ENCODE measurements around the gene SMARCA4.

The SMARCA4 gene

GRCh38 chr19:11007385-11007784, 46.6 kb downstream of the SMARCA4 start:
- no peaks in the 10 kb centered on the region for H3K27me3 ChIP-seq (ENCODE audit: control insufficient read depth in 5 of 5, insufficient read depth in 4 of 5, low read length in 5 of 5)
- H3K9me3 ChIP-seq (ENCODE audit: control insufficient read depth in 5 of 5, low read length in 5 of 5): no peaks in the 10 kb centered on the region
- H3K9ac ChIP-seq (ENCODE audit: low read length in 5 of 5): no peak overlapping the region
- H3K4me1 ChIP-seq (ENCODE audit: control insufficient read depth in 5 of 5, insufficient read depth in 5 of 5, low read length in 5 of 5): no peaks in the 10 kb centered on the region
- H3K4me3 ChIP-seq (ENCODE audit: low read depth in 1 of 5, low read length in 5 of 5): no peak overlapping the region
- H3K27ac ChIP-seq (ENCODE audit: low read depth, low read length): no peak overlapping the region
- peaks cover 2 to 73% (median 52%) of the 10 kb centered on the region in 5 donors for H3K36me3 ChIP-seq (ENCODE audit: control insufficient read depth in 5 of 5, insufficient read depth in 5 of 5, low read length in 5 of 5)

DNA sequence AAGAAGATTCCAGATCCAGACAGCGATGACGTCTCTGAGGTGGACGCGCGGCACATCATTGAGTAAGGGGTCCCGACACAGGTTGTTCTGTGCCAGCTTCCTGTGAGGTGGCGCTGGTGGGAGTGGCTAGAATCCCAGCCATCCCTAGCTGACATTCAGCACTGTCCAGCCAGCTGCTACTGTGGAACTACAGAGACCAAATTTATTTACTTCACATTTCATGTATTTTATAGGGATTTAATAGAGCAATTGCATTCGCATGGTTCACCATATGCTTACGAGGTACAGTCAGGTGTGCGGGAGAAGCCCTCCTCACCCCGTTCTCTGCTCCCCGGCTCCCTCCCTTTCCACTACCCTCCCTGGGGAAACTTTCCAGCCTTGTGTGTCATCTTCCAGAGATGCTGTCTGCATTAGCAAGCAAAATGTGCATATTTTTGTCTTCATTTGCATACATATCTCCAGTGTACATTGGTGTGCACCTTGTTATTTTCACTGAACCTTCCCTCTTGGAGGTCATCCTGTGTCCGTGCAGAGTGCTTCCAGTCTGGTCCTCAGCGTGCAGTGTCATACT, 47.2 kb downstream of the SMARCA4 start:
- H3K9me3 ChIP-seq (ENCODE audit: control insufficient read depth in 5 of 5, low read length in 5 of 5): no peaks in the 10 kb centered on the region
- H3K27ac ChIP-seq (ENCODE audit: low read depth, low read length): no peak overlapping the region
- H3K27me3 ChIP-seq (ENCODE audit: control insufficient read depth in 5 of 5, insufficient read depth in 4 of 5, low read length in 5 of 5): no peaks in the 10 kb centered on the region
- no peak overlapping the region for H3K4me3 ChIP-seq (ENCODE audit: low read depth in 1 of 5, low read length in 5 of 5)
- no peaks in the 10 kb centered on the region for H3K4me1 ChIP-seq (ENCODE audit: control insufficient read depth in 5 of 5, insufficient read depth in 5 of 5, low read length in 5 of 5)
- H3K36me3 ChIP-seq (ENCODE audit: control insufficient read depth in 5 of 5, insufficient read depth in 5 of 5, low read length in 5 of 5): peaks cover 2 to 75% (median 54%) of the 10 kb centered on the region in 5 donors
- no peak overlapping the region for H3K9ac ChIP-seq (ENCODE audit: low read length in 5 of 5)

- Histone ChIP-seq H3K4me3 (ENCODE audit: low read depth in 1 of 5, low read length in 5 of 5) (no peak overlapping the region), H3K9ac (ENCODE audit: low read length in 5 of 5) (no peak overlapping the region), H3K27ac (ENCODE audit: low read depth, low read length) (no peak overlapping the region), H3K4me1 (ENCODE audit: control insufficient read depth in 5 of 5, insufficient read depth in 5 of 5, low read length in 5 of 5) (no peaks in the 10 kb centered on the region), H3K27me3 (ENCODE audit: control insufficient read depth in 5 of 5, insufficient read depth in 4 of 5, low read length in 5 of 5) (no peaks in the 10 kb centered on the region), H3K36me3 (ENCODE audit: control insufficient read depth in 5 of 5, insufficient read depth in 5 of 5, low read length in 5 of 5) (peaks cover 0 to 79% (median 63%) of the 10 kb centered on the region in 5 donors), H3K9me3 (ENCODE audit: control insufficient read depth in 5 of 5, low read length in 5 of 5) (no peaks in the 10 kb centered on the region)
Measured at GRCh38 chr19:11010041-11010440, 49.2 kb downstream of the SMARCA4 start.

GRCh38 chr19:11012507-11012906, 51.7 kb downstream of the SMARCA4 start:
- no peak overlapping the region for H3K9ac ChIP-seq (ENCODE audit: low read length in 5 of 5)
- H3K27me3 ChIP-seq (ENCODE audit: control insufficient read depth in 5 of 5, insufficient read depth in 4 of 5, low read length in 5 of 5): no peaks in the 10 kb centered on the region
- no peaks in the 10 kb centered on the region for H3K9me3 ChIP-seq (ENCODE audit: control insufficient read depth in 5 of 5, low read length in 5 of 5)
- H3K27ac ChIP-seq (ENCODE audit: low read depth, low read length): no peak overlapping the region
- H3K36me3 ChIP-seq (ENCODE audit: control insufficient read depth in 5 of 5, insufficient read depth in 5 of 5, low read length in 5 of 5): peaks cover 0 to 86% (median 79%) of the 10 kb centered on the region in 5 donors
- H3K4me1 ChIP-seq (ENCODE audit: control insufficient read depth in 5 of 5, insufficient read depth in 5 of 5, low read length in 5 of 5): peaks cover 0 to 3% (median 0%) of the 10 kb centered on the region in 5 donors
- no peak overlapping the region for H3K4me3 ChIP-seq (ENCODE audit: low read depth in 1 of 5, low read length in 5 of 5)

DNA sequence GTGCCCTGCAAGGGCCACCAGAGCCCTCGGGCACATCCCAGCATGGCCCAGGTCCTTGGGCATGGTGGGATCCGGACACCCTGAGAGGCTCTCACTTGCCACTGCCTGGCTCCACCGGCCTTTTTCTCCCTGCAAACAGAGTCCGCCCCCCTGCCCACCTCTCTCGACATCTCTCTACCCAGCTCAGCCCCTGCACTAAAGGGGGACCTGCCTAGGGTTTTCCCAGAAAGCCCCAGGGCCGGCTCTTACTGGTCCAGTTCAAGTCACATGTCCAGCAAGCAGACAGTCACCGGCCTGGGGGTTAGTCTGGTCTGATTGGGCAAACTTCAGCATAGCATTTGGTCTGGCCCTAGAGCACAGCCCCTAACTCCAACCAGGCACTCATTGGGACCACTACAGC, 52.9 kb downstream of the SMARCA4 start:
- peaks cover 0 to 3% (median 0%) of the 10 kb centered on the region in 5 donors for H3K4me1 ChIP-seq (ENCODE audit: control insufficient read depth in 5 of 5, insufficient read depth in 5 of 5, low read length in 5 of 5)
- no peak overlapping the region for H3K9ac ChIP-seq (ENCODE audit: low read length in 5 of 5)
- no peak overlapping the region for H3K4me3 ChIP-seq (ENCODE audit: low read depth in 1 of 5, low read length in 5 of 5)
- H3K27ac ChIP-seq (ENCODE audit: low read depth, low read length): no peak overlapping the region
- H3K36me3 ChIP-seq (ENCODE audit: control insufficient read depth in 5 of 5, insufficient read depth in 5 of 5, low read length in 5 of 5): peaks cover 0 to 88% (median 80%) of the 10 kb centered on the region in 5 donors
- H3K9me3 ChIP-seq (ENCODE audit: control insufficient read depth in 5 of 5, low read length in 5 of 5): no peaks in the 10 kb centered on the region
- H3K27me3 ChIP-seq (ENCODE audit: control insufficient read depth in 5 of 5, insufficient read depth in 4 of 5, low read length in 5 of 5): no peaks in the 10 kb centered on the region

DNA sequence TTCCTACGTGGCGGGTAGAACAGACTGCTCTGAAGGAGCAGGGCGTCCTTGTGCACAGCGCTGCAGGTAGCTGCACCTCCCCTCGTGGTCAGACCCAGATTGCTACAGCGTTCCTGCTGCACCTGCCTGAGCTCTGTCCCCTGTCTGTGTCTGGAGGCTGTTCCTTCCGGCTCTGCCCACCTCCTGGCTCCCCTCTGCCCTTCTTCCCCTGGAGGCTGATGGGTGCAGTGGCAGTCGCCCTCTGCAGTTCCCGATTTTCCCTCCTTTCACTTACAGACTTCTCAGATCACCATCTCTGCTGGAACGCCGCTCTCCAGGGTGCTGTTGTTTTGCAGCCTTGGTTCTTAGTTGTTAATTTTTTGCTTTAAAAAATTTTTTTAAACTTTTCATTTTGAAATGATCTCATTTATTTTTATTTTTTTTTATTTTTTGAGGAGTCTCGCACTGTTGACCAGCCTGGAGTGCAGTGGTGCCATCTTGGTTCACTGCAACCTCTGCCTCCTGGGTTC, 53.6 kb downstream of the SMARCA4 start:
- peaks cover 0 to 91% (median 84%) of the 10 kb centered on the region in 5 donors for H3K36me3 ChIP-seq (ENCODE audit: control insufficient read depth in 5 of 5, insufficient read depth in 5 of 5, low read length in 5 of 5)

GRCh38 chr19:11016631-11017030, 55.8 kb downstream of the SMARCA4 start:
- H3K36me3 ChIP-seq (ENCODE audit: control insufficient read depth in 5 of 5, insufficient read depth in 5 of 5, low read length in 5 of 5): peaks cover 0 to 95% (median 88%) of the 10 kb centered on the region in 5 donors
- no peaks in the 10 kb centered on the region for H3K9me3 ChIP-seq (ENCODE audit: control insufficient read depth in 5 of 5, low read length in 5 of 5)
- H3K4me1 ChIP-seq (ENCODE audit: control insufficient read depth in 5 of 5, insufficient read depth in 5 of 5, low read length in 5 of 5): peaks cover 0 to 14% (median 10%) of the 10 kb centered on the region in 5 donors
- no peak overlapping the region for H3K27ac ChIP-seq (ENCODE audit: low read depth, low read length)
- H3K9ac ChIP-seq (ENCODE audit: low read length in 5 of 5): no peak overlapping the region
- H3K27me3 ChIP-seq (ENCODE audit: control insufficient read depth in 5 of 5, insufficient read depth in 4 of 5, low read length in 5 of 5): no peaks in the 10 kb centered on the region
- H3K4me3 ChIP-seq (ENCODE audit: low read depth in 1 of 5, low read length in 5 of 5): no peak overlapping the region

More for the DNA sequence above, 53.6 kb downstream of the SMARCA4 start:
- Histone ChIP-seq H3K9me3 (ENCODE audit: control insufficient read depth in 5 of 5, low read length in 5 of 5) (no peaks in the 10 kb centered on the region), H3K27ac (ENCODE audit: low read depth, low read length) (no peak overlapping the region), H3K4me3 (ENCODE audit: low read depth in 1 of 5, low read length in 5 of 5) (no peak overlapping the region), H3K9ac (ENCODE audit: low read length in 5 of 5) (no peak overlapping the region), H3K27me3 (ENCODE audit: control insufficient read depth in 5 of 5, insufficient read depth in 4 of 5, low read length in 5 of 5) (no peaks in the 10 kb centered on the region), H3K4me1 (ENCODE audit: control insufficient read depth in 5 of 5, insufficient read depth in 5 of 5, low read length in 5 of 5) (peaks cover 0 to 3% (median 2%) of the 10 kb centered on the region in 5 donors)

DNA sequence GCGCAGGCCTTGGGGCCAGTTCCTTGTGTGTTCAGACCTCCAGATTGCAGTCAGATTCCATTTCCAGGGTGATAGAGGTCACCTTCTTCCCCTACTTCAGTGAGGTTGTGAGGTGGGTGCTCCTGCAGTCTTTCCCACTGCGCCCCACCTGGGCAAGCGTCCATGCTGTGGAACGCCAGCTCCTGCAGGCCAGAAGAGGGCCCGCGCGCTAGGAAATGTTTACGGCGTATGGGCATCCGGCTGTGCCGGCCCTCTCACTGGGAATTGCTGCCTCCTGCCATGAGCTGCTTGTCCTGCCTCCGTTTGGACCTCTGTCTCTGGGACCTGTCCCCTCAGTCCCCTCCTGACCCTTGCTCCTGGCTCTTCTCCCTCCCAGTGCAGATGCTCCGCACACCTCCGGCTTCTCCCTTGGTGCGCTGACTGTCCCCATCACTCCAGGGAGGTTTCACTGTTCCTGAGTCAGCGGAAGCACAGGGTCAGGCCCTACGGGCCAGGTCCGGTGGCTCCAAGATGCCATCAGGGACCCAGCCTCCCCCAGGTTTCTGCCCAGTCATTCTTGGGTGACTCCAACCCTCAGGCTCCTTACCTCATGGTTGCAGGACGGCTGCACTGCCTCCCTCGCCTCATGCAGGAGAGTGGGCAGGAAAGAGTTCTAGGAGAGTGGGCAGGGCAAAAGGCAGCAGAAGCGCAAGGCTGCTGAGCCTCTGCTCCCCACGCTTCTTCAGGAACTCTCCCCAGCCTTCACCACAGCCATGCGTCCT, 56.6 kb downstream of the SMARCA4 start:
- Histone ChIP-seq H3K4me3 (ENCODE audit: low read depth in 1 of 5, low read length in 5 of 5) (no peak overlapping the region), H3K9ac (ENCODE audit: low read length in 5 of 5) (no peak overlapping the region), H3K27me3 (ENCODE audit: control insufficient read depth in 5 of 5, insufficient read depth in 4 of 5, low read length in 5 of 5) (no peaks in the 10 kb centered on the region), H3K4me1 (ENCODE audit: control insufficient read depth in 5 of 5, insufficient read depth in 5 of 5, low read length in 5 of 5) (peaks cover 0 to 14% (median 10%) of the 10 kb centered on the region in 5 donors), H3K9me3 (ENCODE audit: control insufficient read depth in 5 of 5, low read length in 5 of 5) (no peaks in the 10 kb centered on the region), H3K36me3 (ENCODE audit: control insufficient read depth in 5 of 5, insufficient read depth in 5 of 5, low read length in 5 of 5) (peaks cover 0 to 96% (median 90%) of the 10 kb centered on the region in 5 donors), H3K27ac (ENCODE audit: low read depth, low read length) (no peak overlapping the region)

- H3K36me3 ChIP-seq (ENCODE audit: control insufficient read depth in 5 of 5, insufficient read depth in 5 of 5, low read length in 5 of 5): peaks cover 0 to 96% (median 88%) of the 10 kb centered on the region in 5 donors
- no peak overlapping the region for H3K4me3 ChIP-seq (ENCODE audit: low read depth in 1 of 5, low read length in 5 of 5)
- H3K27me3 ChIP-seq (ENCODE audit: control insufficient read depth in 5 of 5, insufficient read depth in 4 of 5, low read length in 5 of 5): no peaks in the 10 kb centered on the region
- H3K27ac ChIP-seq (ENCODE audit: low read depth, low read length): no peak overlapping the region
- H3K9ac ChIP-seq (ENCODE audit: low read length in 5 of 5): no peak overlapping the region
- no peaks in the 10 kb centered on the region for H3K9me3 ChIP-seq (ENCODE audit: control insufficient read depth in 5 of 5, low read length in 5 of 5)
- peaks cover 0 to 14% (median 10%) of the 10 kb centered on the region in 5 donors for H3K4me1 ChIP-seq (ENCODE audit: control insufficient read depth in 5 of 5, insufficient read depth in 5 of 5, low read length in 5 of 5)
Measured at GRCh38 chr19:11018179-11018578, 57.3 kb downstream of the SMARCA4 start.

DNA sequence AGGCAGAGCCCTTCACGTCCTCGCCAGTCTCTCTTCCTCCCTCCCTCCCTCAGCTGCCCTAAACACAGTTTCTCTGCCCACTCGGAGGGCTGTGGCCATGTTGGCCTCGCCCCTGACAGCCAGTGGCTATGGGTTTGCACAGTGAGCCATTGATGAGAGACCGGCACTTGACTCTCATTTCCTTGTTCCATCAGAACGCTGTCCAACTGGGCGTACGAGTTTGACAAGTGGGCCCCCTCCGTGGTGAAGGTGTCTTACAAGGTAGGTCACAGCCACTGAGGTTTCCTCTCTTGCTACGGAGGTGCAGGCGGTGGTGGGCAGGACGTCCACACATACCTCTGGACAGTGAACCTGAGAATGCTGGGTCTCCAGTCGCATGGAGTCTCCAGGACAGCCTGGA, 57.9 kb downstream of the SMARCA4 start:
- peaks cover 0 to 96% (median 88%) of the 10 kb centered on the region in 5 donors for H3K36me3 ChIP-seq (ENCODE audit: control insufficient read depth in 5 of 5, insufficient read depth in 5 of 5, low read length in 5 of 5)
- no peaks in the 10 kb centered on the region for H3K9me3 ChIP-seq (ENCODE audit: control insufficient read depth in 5 of 5, low read length in 5 of 5)
- H3K9ac ChIP-seq (ENCODE audit: low read length in 5 of 5): no peak overlapping the region
- H3K27me3 ChIP-seq (ENCODE audit: control insufficient read depth in 5 of 5, insufficient read depth in 4 of 5, low read length in 5 of 5): no peaks in the 10 kb centered on the region
- no peak overlapping the region for H3K4me3 ChIP-seq (ENCODE audit: low read depth in 1 of 5, low read length in 5 of 5)
- no peak overlapping the region for H3K27ac ChIP-seq (ENCODE audit: low read depth, low read length)
- H3K4me1 ChIP-seq (ENCODE audit: control insufficient read depth in 5 of 5, insufficient read depth in 5 of 5, low read length in 5 of 5): peaks cover 0 to 14% (median 10%) of the 10 kb centered on the region in 5 donors

Data from subcutaneous abdominal adipose tissue (tissue), 5 donors.